IMR-90 (cell line): ENCODE results near the gene CSNK2B. TPM values are rescaled to one million over a fixed set of nuclear protein-coding genes. Genes with fewer than 3 reads are reported as not detected.
A peak's percentile ranks its signal among the peaks of the same experiment; 100 is the strongest.

ENCODE experiments used
- ATAC-seq: fragments of 200-7000 bp; cut with Tn5 transposase; 2 replicates; pipeline ENCODE4 v1.9.1; 2020; ENCODE audit warnings: low read depth, mild to moderate bottlenecking, moderate library complexity
- BruUV-seq: library from RNA; stranded (reverse); fragments of 400-500 nt; replicated peaks from 2 replicates; lab custom pipeline; 2021; lab: Mats Ljungman, UMichigan
- CTCF ChIA-PET: fragments of 300-600 bp; formaldehyde crosslinking; extraction: SDS; loops from one replicate; lab custom pipeline; 2021; ENCODE audit warnings: antibody characterized with exemption; lab: Yijun Ruan, JAX
- POLR2A ChIA-PET: fragments of 300-600 bp; sonication (Branson Sonifier 250); formaldehyde crosslinking; loops from one replicate; lab custom pipeline; 2022; ENCODE audit warnings: antibody characterized with exemption; ENCODE audit not compliant: unreplicated experiment; lab: Charles Lee
- DNase-seq: peaks from one replicate; pipeline ENCODE4 v3.0.0; 2013
- H2AFZ ChIP-seq: replicated peaks from 2 replicates; pipeline ENCODE3; 2013; ENCODE audit warnings: low read length, mild to moderate bottlenecking; ENCODE audit not compliant: poor library complexity
- H2AK5ac ChIP-seq: 2 replicates; pipeline ENCODE4 v1.6.1; 2013; ENCODE audit warnings: low read depth, low read length, inconsistent platforms
- H2AK9ac ChIP-seq: replicated peaks from 2 replicates; pipeline ENCODE3; 2013; ENCODE audit warnings: mild to moderate bottlenecking, low read depth, low read length, moderate library complexity; ENCODE audit not compliant: poor library complexity
- H2BK120ac ChIP-seq: 2 replicates; pipeline ENCODE4 v1.6.1; 2013; ENCODE audit warnings: low read depth, low read length, inconsistent platforms
- H2BK15ac ChIP-seq: 3 replicates; pipeline ENCODE4 v1.6.1; 2013; ENCODE audit warnings: low read depth, low read length, inconsistent platforms
- H2BK20ac ChIP-seq: 2 replicates; pipeline ENCODE4 v1.6.1; 2013; ENCODE audit warnings: low read depth, mild to moderate bottlenecking, inconsistent platforms, low read length, moderate library complexity
- H2BK5ac ChIP-seq: 2 replicates; pipeline ENCODE4 v1.6.1; 2013; ENCODE audit warnings: mild to moderate bottlenecking, low read depth, low read length, inconsistent platforms; ENCODE audit not compliant: poor library complexity, severe bottlenecking
- H3K14ac ChIP-seq: replicated peaks from 2 replicates; pipeline ENCODE4 v1.6.1; 2013; ENCODE audit warnings: low read depth, low read length, inconsistent platforms
- H3K18ac ChIP-seq: 2 replicates; pipeline ENCODE4 v1.6.1; 2013; ENCODE audit warnings: low read depth, low read length, control low read depth
- H3K23ac ChIP-seq: 2 replicates; pipeline ENCODE4 v1.6.1; 2013; ENCODE audit warnings: low read depth, low read length, inconsistent platforms
- H3K27ac ChIP-seq: 2 replicates; pipeline ENCODE4 v1.5.1; 2013; ENCODE audit warnings: mild to moderate bottlenecking, control low read depth, low read length; ENCODE audit not compliant: insufficient read depth
- H3K27me3 ChIP-seq: 2 replicates; pipeline ENCODE4 v1.6.1; 2013; ENCODE audit warnings: low read length; ENCODE audit not compliant: control insufficient read depth, insufficient read depth
- H3K36me3 ChIP-seq: 2 replicates; pipeline ENCODE4 v1.6.1; 2013; ENCODE audit warnings: low read length, mixed read lengths; ENCODE audit not compliant: control insufficient read depth, insufficient read depth
- H3K4ac ChIP-seq: 2 replicates; pipeline ENCODE4 v1.6.1; 2013; ENCODE audit warnings: low read depth, low read length, inconsistent platforms
- H3K4me1 ChIP-seq: 2 replicates; pipeline ENCODE4 v1.6.1; 2013; ENCODE audit warnings: low read length, mixed read lengths; ENCODE audit not compliant: control insufficient read depth, insufficient read depth
- H3K4me2 ChIP-seq: 2 replicates; pipeline ENCODE4 v1.6.1; 2013; ENCODE audit warnings: low read depth, mild to moderate bottlenecking, control low read depth, low read length, moderate library complexity
- H3K4me3 ChIP-seq: 2 replicates; pipeline ENCODE4 v1.5.1; 2013; ENCODE audit warnings: low read depth, mild to moderate bottlenecking, control low read depth, low read length, moderate library complexity; ENCODE audit not compliant: insufficient read depth
- H3K56ac ChIP-seq: 2 replicates; pipeline ENCODE4 v1.6.1; 2013; ENCODE audit warnings: low read length, inconsistent platforms; ENCODE audit not compliant: insufficient read depth; ENCODE audit errors: extremely low read depth
- H3K79me1 ChIP-seq, 2 experiments: 2 replicates each; pipeline ENCODE4 v1.6.1; 2013; ENCODE audit warnings: low read length in 2 of 2, inconsistent platforms in 1 of 2, low read depth in 1 of 2
- H3K9ac ChIP-seq: 2 replicates; pipeline ENCODE4 v1.6.1; 2013; ENCODE audit warnings: low read depth, low read length, control low read depth
- H3K9me1 ChIP-seq: 2 replicates; pipeline ENCODE4 v1.6.1; 2013; ENCODE audit warnings: low read length, inconsistent platforms; ENCODE audit not compliant: insufficient read depth
- H3K9me3 ChIP-seq: 2 replicates; pipeline ENCODE4 v1.6.1; 2013; ENCODE audit warnings: low read length; ENCODE audit not compliant: control insufficient read depth, insufficient read depth
- H4K20me1 ChIP-seq: 2 replicates; pipeline ENCODE4 v1.6.1; 2013; ENCODE audit warnings: low read length, inconsistent platforms; ENCODE audit not compliant: insufficient read depth
- H4K5ac ChIP-seq: 2 replicates; pipeline ENCODE4 v1.6.1; 2013; ENCODE audit warnings: mild to moderate bottlenecking, low read depth, low read length, control low read depth
- H4K8ac ChIP-seq, 2 experiments: 2 replicates each; pipeline ENCODE4 v1.6.1; 2013; ENCODE audit warnings: low read depth in 2 of 2, low read length in 2 of 2, control low read depth in 1 of 2, inconsistent platforms in 1 of 2
- H4K91ac ChIP-seq: 2 replicates; pipeline ENCODE4 v1.6.1; 2013; ENCODE audit warnings: low read depth, low read length, inconsistent platforms; ENCODE audit not compliant: insufficient read depth
- BHLHE40 ChIP-seq: fragments of 150-350 bp; IDR thresholded peaks from 2 replicates; pipeline ENCODE4 v1.6.1; 2016; ENCODE audit warnings: mild to moderate bottlenecking, low read depth, low read length
- CEBPB ChIP-seq: IDR thresholded peaks from 2 replicates; pipeline ENCODE4 v1.6.1; 2012; ENCODE audit warnings: low read depth, low read length, improper control_type of control experiment
- CHD1 ChIP-seq: IDR thresholded peaks from 2 replicates; pipeline ENCODE4 v1.6.1; 2012; ENCODE audit warnings: low read depth, low read length, improper control_type of control experiment
- ELK1 ChIP-seq: fragments of 150-350 bp; IDR thresholded peaks from 2 replicates; pipeline ENCODE4 v1.6.1; 2016; ENCODE audit warnings: low read depth, mild to moderate bottlenecking, low read length, moderate library complexity, borderline replicate concordance
- FOS ChIP-seq: fragments of 150-350 bp; IDR thresholded peaks from 2 replicates; pipeline ENCODE4 v1.6.1; 2016; ENCODE audit warnings: low read depth, low read length
- MAFK ChIP-seq: IDR thresholded peaks from 2 replicates; pipeline ENCODE4 v1.6.1; 2012; ENCODE audit warnings: low read depth, low read length, improper control_type of control experiment
- MAZ ChIP-seq: IDR thresholded peaks from 2 replicates; pipeline ENCODE4 v1.6.1; 2012; ENCODE audit warnings: low read depth, mild to moderate bottlenecking, low read length, improper control_type of control experiment, moderate library complexity, borderline replicate concordance
- MXI1 ChIP-seq: IDR thresholded peaks from 2 replicates; pipeline ENCODE4 v1.6.1; 2012; ENCODE audit warnings: low read depth, mild to moderate bottlenecking, low read length, moderate library complexity, borderline replicate concordance
- NFE2L2 ChIP-seq: fragments of 150-350 bp; IDR thresholded peaks from 2 replicates; pipeline ENCODE4 v1.6.1; 2016; ENCODE audit warnings: low read depth, mild to moderate bottlenecking, low read length
- POLR2A ChIP-seq: IDR thresholded peaks from 2 replicates; pipeline ENCODE4 v1.6.1; 2012; ENCODE audit warnings: mild to moderate bottlenecking, low read depth, low read length
- RAD21 ChIP-seq: IDR thresholded peaks from 2 replicates; pipeline ENCODE4 v1.6.1; 2012; ENCODE audit warnings: low read length, improper control_type of control experiment
- RFX5 ChIP-seq: IDR thresholded peaks from 2 replicates; pipeline ENCODE4 v1.8.0; 2012; ENCODE audit warnings: low read depth, mild to moderate bottlenecking, low read length, moderate library complexity
- SMC3 ChIP-seq: fragments of 150-350 bp; IDR thresholded peaks from 2 replicates; pipeline ENCODE4 v1.6.1; 2016; ENCODE audit warnings: low read depth, mild to moderate bottlenecking, antibody characterized with exemption, low read length, moderate library complexity
- USF2 ChIP-seq: fragments of 150-350 bp; IDR thresholded peaks from 2 replicates; pipeline ENCODE4 v1.6.1; 2017; ENCODE audit warnings: mild to moderate bottlenecking, antibody characterized with exemption, low read length, low read depth
- WGBS, 2 experiments: methylation state at CpG; one replicate each; pipeline versions ENCODE4 v1.1.5 to v1.1.7; 2013; ENCODE audit warnings: missing lambda C conversion rate in 2 of 2; ENCODE audit not compliant: insufficient read length in 1 of 2; ENCODE audit errors: extremely low coverage in 2 of 2; 5-methylcytosine and 5-hydroxymethylcytosine counted together
- dilution Hi-C: fragments of 300-500 bp; cut with HindIII; formaldehyde crosslinking; loops from one replicate; pipeline ENCODE4 v1.14.3; 2018; ENCODE audit warnings: low sequenced_read_pairs; ENCODE audit not compliant: unreplicated experiment
- in situ Hi-C: fragments of 300-500 bp; cut with MboI; formaldehyde crosslinking; loops from 3 replicates; pipeline ENCODE4 v1.14.3; 2019; ENCODE audit warnings: low sequenced_read_pairs, inconsistent platforms, mixed read lengths
- intact Hi-C: fragments of 100-400 bp; cut with micrococcal nuclease; formaldehyde crosslinking; loops from 2 replicates; pipeline ENCODE4 v1.10.0; 2022
- polyA plus RNA-seq, 3 experiments: library from polyadenylated mRNA; depleted of rRNA; stranded (reverse); fragments of >200 nt; gene quantifications; 2 replicates each; pipeline ENCODE4 v1.2.3, GENCODE V29; 2012; ENCODE audit warnings: low replicate concordance in 1 of 3
- total RNA-seq: library from RNA; depleted of rRNA; stranded (reverse); fragments of >200 nt; gene quantifications from 2 replicates; pipeline ENCODE4 v1.2.3, GENCODE V29; 2012

The CSNK2B gene
- total and polyA plus RNA-seq, 2 of the 4 experiments (the other 2 are of a cell fraction) = 194 to 240 TPM

- dilution Hi-C loops = no loop called here
- TF ChIP-seq BHLHE40 (peak; percentile 77), SMC3 (no peak), FOS (no peak), NFE2L2 (no peak), ELK1 (no peak), MXI1 (peak; percentile 42; the same call in 1 of the 2 replicates), POLR2A (peak; percentile 91), USF2 (no peak), MAFK (no peak), RAD21 (no peak), CHD1 (no peak), MAZ (peak; percentile 87; the same call in 1 of the 2 replicates), CEBPB (peak; percentile 100), RFX5 (no peak)
These were observed 37.2 kb downstream of the CSNK2B start, which contains the start of gene ABHD16A for GRCh38 chr6:31702819-31703716. Gene ABHD16A (minus strand): TSS chr6:31703324. CDS start chr6:31703281, 43 bp downstream.

More at GRCh38 chr6:31702819-31703716, 37.2 kb downstream of the CSNK2B start, which contains the start of gene ABHD16A:
- H3K4me3 ChIP-seq = peak within 1 kb of the TSS; percentile 67
- WGBS, 2 experiments = 4% methylated on average over 29 of the region's 54 CpGs; no CpG with 5 or more reads in 1 of the 2 experiments
- peak within 1 kb of the TSS; percentile 77 for H3K9ac ChIP-seq
- H2AK9ac ChIP-seq = peak within 1 kb of the TSS; percentile 88
- H3K9me3 ChIP-seq = no peaks in the 10 kb centered on the region
- ChIA-PET CTCF (interaction anchor here (0.7 to 1.3 kb wide), 3 partner anchors 13 to 88 kb away, joined by 3 read pairs; no protein-coding TSS in a partner anchor), POLR2A (interaction anchor here (0.5 to 1.2 kb wide), 2 partner anchors 42 to 97 kb away, joined by 3 to 11 read pairs; partner anchors contain the start of gene C6orf47)
- peak within 1 kb of the TSS; percentile 77 for H3K56ac ChIP-seq
- peak within 1 kb of the TSS; percentile 92 for H2AFZ ChIP-seq
- peak; percentile 94 for ATAC-seq
- H2BK5ac ChIP-seq = peak within 1 kb of the TSS; percentile 93
- peak within 1 kb of the TSS; percentile 77 for H4K91ac ChIP-seq
- H2AK5ac ChIP-seq = peak within 1 kb of the TSS; percentile 35
- peak within 1 kb of the TSS; percentile 97 for H3K4me2 ChIP-seq
- H3K27ac ChIP-seq = peak within 1 kb of the TSS; percentile 82
- H3K9me1 ChIP-seq = peaks cover 10% of the 10 kb centered on the region
- in situ Hi-C loops = no loop called here
- H3K79me1 ChIP-seq = peaks cover 21 to 36% of the 10 kb centered on the region in 2 experiments
- peaks cover 6% of the 10 kb centered on the region for H3K4me1 ChIP-seq
- H3K23ac ChIP-seq = peak within 1 kb of the TSS; percentile 78
- H4K5ac ChIP-seq = peak within 1 kb of the TSS; percentile 91
- H3K4ac ChIP-seq = peak within 1 kb of the TSS; percentile 70
- DNase-seq = peak; percentile 98
- 0 out of 2 replicates have a peak, but pooled peaks cover 7% of the 10 kb centered on the region for H4K20me1 ChIP-seq
- intact Hi-C loops = loop anchor here (1.0 to 2.0 kb wide), 3 partner anchors 28 to 131 kb away; no protein-coding TSS in a partner anchor
- H3K14ac ChIP-seq = peak within 1 kb of the TSS; percentile 90
- no TSS peak for BruUV-seq
- H2BK15ac ChIP-seq = peak within 1 kb of the TSS; percentile 21; the same call in 1 of the 3 replicates
- H3K18ac ChIP-seq = peak within 1 kb of the TSS; percentile 83
- H4K8ac ChIP-seq = peak within 1 kb of the TSS; percentile 79 to 97
- peaks cover 10% of the 10 kb centered on the region for H3K36me3 ChIP-seq
- no peaks in the 10 kb centered on the region for H3K27me3 ChIP-seq
- H2BK20ac ChIP-seq = no peak within 1 kb of the TSS
- peak within 1 kb of the TSS; percentile 9 for H2BK120ac ChIP-seq
